Pons (tissue), 1 donor: Measurements from ENCODE around the gene SLC7A14.
A peak's percentile ranks its signal among the peaks of the same experiment; 100 is the strongest.

Experiments
- DNase-seq: peaks from one replicate; pipeline ENCODE4 v3.0.0-alpha.2; 2016; ENCODE audit warnings: low spot score

Gene SLC7A14

GRCh38 chr3:170470063-170471016 is 115.5 kb downstream of the SLC7A14 start:
- DNase-seq: peak; percentile 96

- peak; percentile 62 for DNase-seq
Observed at GRCh38 chr3:170469151-170470062, 116.5 kb downstream of the SLC7A14 start.

- DNase-seq: no peak
Observed at GRCh38 chr3:170467571-170468147, 118.2 kb downstream of the SLC7A14 start.

- DNase-seq: peak; percentile 93
Observed at GRCh38 chr3:170467007-170467406, 118.9 kb downstream of the SLC7A14 start.

GRCh38 chr3:170465955-170466354 is 119.9 kb downstream of the SLC7A14 start:
- DNase-seq: no peak

- no peak for DNase-seq
Observed at GRCh38 chr3:170463011-170463410, 122.9 kb downstream of the SLC7A14 start.

GRCh38 chr3:170458285-170458684 is 127.6 kb downstream of the SLC7A14 start:
- DNase-seq: no peak

GRCh38 chr3:170454509-170454908 is 131.4 kb downstream of the SLC7A14 start:
- no peak for DNase-seq

GRCh38 chr3:170450039-170450438 is 135.8 kb downstream of the SLC7A14 start:
- no peak for DNase-seq

GRCh38 chr3:170448584-170448983 is 137.3 kb downstream of the SLC7A14 start:
- no peak for DNase-seq

- no peak for DNase-seq
Observed at GRCh38 chr3:170443457-170443856, 142.4 kb downstream of the SLC7A14 start.

GRCh38 chr3:170442947-170443346 is 142.9 kb downstream of the SLC7A14 start:
- no peak for DNase-seq

GRCh38 chr3:170441412-170441811 is 144.5 kb downstream of the SLC7A14 start:
- DNase-seq: no peak

GRCh38 chr3:170440344-170440743 is 145.5 kb downstream of the SLC7A14 start:
- no peak for DNase-seq

GRCh38 chr3:170438836-170439235 is 147.0 kb downstream of the SLC7A14 start:
- no peak for DNase-seq

GRCh38 chr3:170437696-170438407 is 148.0 kb downstream of the SLC7A14 start:
- peak; percentile 71 for DNase-seq

GRCh38 chr3:170437176-170437575 is 148.7 kb downstream of the SLC7A14 start:
- peak; percentile 98 for DNase-seq

- peak; percentile 70 for DNase-seq
Observed at GRCh38 chr3:170436697-170437096, 149.2 kb downstream of the SLC7A14 start.

GRCh38 chr3:170432416-170432815 is 153.5 kb downstream of the SLC7A14 start:
- no peak for DNase-seq

- DNase-seq: no peak
Observed at GRCh38 chr3:170431054-170431453, 154.8 kb downstream of the SLC7A14 start.

GRCh38 chr3:170429050-170429449 is 156.8 kb downstream of the SLC7A14 start:
- DNase-seq: no peak

- DNase-seq: no peak
Observed at GRCh38 chr3:170428095-170428494, 157.8 kb downstream of the SLC7A14 start.
